Tibial artery (tissue), 4 donors: ENCODE data around the gene DZIP1.

Source experiments
- DNase-seq, 2 donors: peaks; one replicate each; pipeline ENCODE4 v3.0.0-alpha.2; 2019
- H3K27ac ChIP-seq, 2 donors: fragments of 200-600 bp; sonication (generic) in 1 of 2; 1 replicate in 1 of 2; 2 replicates in 1 of 2; pipeline ENCODE4 v1.5.1; 2018 to 2019; ENCODE audit warnings: mild to moderate bottlenecking in 1 of 2
- H3K27me3 ChIP-seq, 2 donors: fragments of 200-600 bp; sonication (generic) in 1 of 2; one replicate each; pipeline versions ENCODE4 v1.5.1 to v1.6.0; 2016 to 2019
- H3K36me3 ChIP-seq, 3 donors: fragments of 200-600 bp; sonication (generic) in 2 of 3; one replicate each; pipeline ENCODE4 v1.5.1; 2016 to 2019; ENCODE audit warnings: mild to moderate bottlenecking in 2 of 3
- H3K4me1 ChIP-seq, 4 donors: fragments of 200-600 bp; sonication (generic) in 2 of 4; 1 replicate in 3 of 4; 2 replicates in 1 of 4; pipeline ENCODE4 v1.5.1; 2016 to 2019
- H3K4me3 ChIP-seq, 2 donors: fragments of 200-600 bp; sonication (generic) in 1 of 2; 1 replicate in 1 of 2; 2 replicates in 1 of 2; pipeline ENCODE4 v1.5.1; 2018 to 2019; ENCODE audit warnings: mild to moderate bottlenecking in 2 of 2
- H3K9me3 ChIP-seq, 3 donors: fragments of 200-600 bp; sonication (generic) in 1 of 3; one replicate each; pipeline ENCODE4 v1.5.1; 2016 to 2019
- CTCF ChIP-seq, 2 experiments: fragments of 200-600 bp in 1 of 2; fragments of 450-650 bp in 1 of 2; IDR thresholded peaks; one replicate each; pipeline ENCODE4 v1.5.1; 2017 to 2019; ENCODE audit warnings: antibody characterized with exemption in 2 of 2, mild to moderate bottlenecking in 1 of 2, moderate library complexity in 1 of 2
- intact Hi-C: fragments of 100-400 bp; cut with DNase I; formaldehyde crosslinking; loops from one replicate; pipeline ENCODE4 v1.15.0; 2023; ENCODE audit warnings: low total_unique reads

DZIP1 gene

DNA sequence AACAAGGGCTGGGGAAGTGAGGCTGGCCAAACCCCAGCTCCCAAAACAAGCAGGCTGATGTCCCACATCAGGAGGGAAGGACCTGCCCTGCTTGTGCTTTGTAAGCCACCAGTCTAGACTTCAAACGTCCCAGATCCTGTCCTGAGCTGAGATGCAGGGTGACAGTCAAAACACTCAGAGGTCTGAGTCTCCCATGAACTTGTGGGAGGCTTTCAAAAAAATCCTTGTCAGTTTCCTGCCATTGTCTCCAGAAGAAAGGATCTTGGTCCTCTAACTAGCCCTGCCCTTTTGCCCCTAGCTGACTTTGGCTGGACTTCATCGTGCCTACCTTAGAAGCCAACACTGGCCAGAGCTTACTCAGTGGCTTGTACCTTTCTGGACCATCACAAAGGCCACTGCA is 43.3 kb downstream of the DZIP1 start:
- intact Hi-C loops, result no loop called here
- H3K36me3 ChIP-seq, result peaks cover 0 to 16% (median 15%) of the 10 kb centered on the region in 3 donors
- H3K4me1 ChIP-seq, result no peaks in the 10 kb centered on the region
- TF ChIP-seq CTCF (IDR thresholded peaks at IDR 0.05), result no peak
- H3K4me3 ChIP-seq, result no peak overlapping the region
- no peaks in the 10 kb centered on the region for H3K27me3 ChIP-seq
- no peaks in the 10 kb centered on the region for H3K9me3 ChIP-seq
- no peak for DNase-seq
- H3K27ac ChIP-seq, result no peak overlapping the region

DNA sequence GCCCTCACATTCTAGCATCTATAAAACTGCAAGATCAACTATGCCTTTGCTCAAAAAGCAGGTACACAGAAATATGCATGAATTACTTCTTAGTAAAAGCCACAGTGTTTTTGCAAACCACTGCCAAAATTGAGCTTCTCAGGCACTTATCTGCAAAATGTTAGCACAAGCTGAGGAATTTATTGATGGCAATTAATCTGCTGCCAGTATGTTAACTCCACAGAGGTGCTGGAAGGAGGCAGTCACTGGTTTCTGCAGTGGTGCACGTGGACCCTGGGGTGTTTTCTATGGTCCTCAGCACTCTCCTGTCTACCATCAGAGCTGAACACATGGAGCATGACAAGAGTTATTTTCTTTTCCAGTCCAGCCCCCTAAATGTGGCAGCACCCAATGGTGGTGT is 47.8 kb downstream of the DZIP1 start:
- no peak overlapping the region for H3K27ac ChIP-seq
- no peaks in the 10 kb centered on the region for H3K27me3 ChIP-seq
- no peaks in the 10 kb centered on the region for H3K9me3 ChIP-seq
- no peak for TF ChIP-seq CTCF (IDR thresholded peaks at IDR 0.05)
- intact Hi-C loops, result no loop called here
- DNase-seq, result no peak
- no peaks in the 10 kb centered on the region for H3K4me1 ChIP-seq
- no peak overlapping the region for H3K4me3 ChIP-seq
- peaks cover 0 to 14% (median 6%) of the 10 kb centered on the region in 3 donors for H3K36me3 ChIP-seq

DNA sequence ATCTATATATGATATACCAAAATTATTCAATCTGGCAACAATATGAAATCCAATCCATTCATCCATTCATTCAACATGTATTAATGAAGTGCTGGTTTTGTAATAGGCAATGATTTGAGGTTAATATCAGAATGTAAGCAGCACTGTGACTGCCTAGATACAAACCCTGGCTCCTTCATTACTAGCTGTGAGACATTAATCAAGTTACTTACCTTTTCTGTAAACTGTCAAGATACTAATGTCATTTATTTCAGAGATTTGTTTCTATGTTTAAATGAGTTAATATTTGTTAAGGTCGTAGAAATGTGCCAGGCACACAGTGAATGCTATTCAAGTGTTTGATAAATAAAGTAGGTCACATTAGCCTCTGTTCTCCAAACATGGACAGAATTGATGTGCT is 51.0 kb downstream of the DZIP1 start:
- no peak for TF ChIP-seq CTCF (IDR thresholded peaks at IDR 0.05)
- no peak overlapping the region for H3K27ac ChIP-seq
- no peak for DNase-seq
- no peaks in the 10 kb centered on the region for H3K9me3 ChIP-seq
- H3K4me3 ChIP-seq, result no peak overlapping the region
- no peaks in the 10 kb centered on the region for H3K27me3 ChIP-seq
- intact Hi-C loops, result no loop called here
- H3K4me1 ChIP-seq, result no peaks in the 10 kb centered on the region
- H3K36me3 ChIP-seq, result peaks cover 16 to 33% (median 20%) of the 10 kb centered on the region in 3 donors

DNA sequence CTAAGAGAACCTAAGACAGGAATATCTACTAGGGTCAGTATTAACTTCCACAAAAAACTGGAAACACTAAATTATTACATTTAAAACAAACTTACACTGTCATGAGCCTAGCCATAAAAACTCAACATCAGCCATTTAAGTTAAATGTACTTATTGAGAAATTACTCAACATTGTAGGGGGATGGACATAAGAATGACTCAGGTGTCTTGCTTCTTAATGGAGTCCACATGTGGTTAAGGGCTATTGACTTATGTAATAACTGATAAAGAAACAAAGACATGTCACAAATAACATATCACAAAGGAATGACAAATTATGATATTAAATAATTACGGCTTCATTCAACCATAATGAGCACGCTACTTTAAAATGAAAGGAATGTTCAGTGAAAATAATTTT is 55.8 kb downstream of the DZIP1 start:
- Histone ChIP-seq H3K27ac (no peak overlapping the region), H3K9me3 (no peaks in the 10 kb centered on the region), H3K4me1 (no peaks in the 10 kb centered on the region), H3K27me3 (no peaks in the 10 kb centered on the region), H3K4me3 (no peak overlapping the region), H3K36me3 (peaks cover 41 to 77% (median 43%) of the 10 kb centered on the region in 3 donors)
- no peak for TF ChIP-seq CTCF (IDR thresholded peaks at IDR 0.05)
- intact Hi-C loops, result no loop called here
- no peak for DNase-seq

GRCh38 chr13:95588134-95588533 is 56.4 kb downstream of the DZIP1 start:
- intact Hi-C loops, result no loop called here
- no peak for TF ChIP-seq CTCF (IDR thresholded peaks at IDR 0.05)
- Histone ChIP-seq H3K4me3 (no peak overlapping the region), H3K27me3 (no peaks in the 10 kb centered on the region), H3K36me3 (peaks cover 43 to 77% (median 48%) of the 10 kb centered on the region in 3 donors), H3K27ac (no peak overlapping the region), H3K4me1 (no peaks in the 10 kb centered on the region), H3K9me3 (no peaks in the 10 kb centered on the region)
- DNase-seq, result no peak

DNA sequence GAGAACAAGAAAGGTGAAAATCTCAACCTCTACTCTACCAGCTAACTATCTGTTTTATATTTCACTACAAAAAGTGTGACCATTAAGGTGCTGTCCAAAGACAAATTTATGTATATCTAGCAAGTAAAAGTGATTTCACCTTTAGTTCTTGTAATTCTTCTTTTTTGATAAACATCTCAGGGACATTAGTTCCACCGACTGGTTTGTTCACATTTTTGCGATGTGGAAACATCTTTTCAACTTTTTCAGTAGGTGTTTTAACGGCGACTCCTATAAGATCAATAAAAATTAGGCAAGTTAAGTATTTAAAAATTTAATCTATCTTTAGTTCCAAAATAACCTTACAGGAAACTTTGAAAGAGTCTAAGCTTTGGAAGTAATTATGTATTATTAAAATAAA is 58.6 kb downstream of the DZIP1 start:
- H3K27me3 ChIP-seq, result no peaks in the 10 kb centered on the region
- no peaks in the 10 kb centered on the region for H3K9me3 ChIP-seq
- H3K27ac ChIP-seq, result no peak overlapping the region
- intact Hi-C loops, result no loop called here
- no peak for TF ChIP-seq CTCF (IDR thresholded peaks at IDR 0.05)
- H3K4me1 ChIP-seq, result no peaks in the 10 kb centered on the region
- no peak overlapping the region for H3K4me3 ChIP-seq
- no peak for DNase-seq
- peaks cover 62 to 91% (median 65%) of the 10 kb centered on the region in 3 donors for H3K36me3 ChIP-seq
